Activated CD8-positive, alpha-beta memory T cell treated with anti-CD3 and anti-CD28 coated beads, Interleukin-2, amount 50 U/mL, for 4 hours (primary cell): ENCODE data around the gene MARCHF3.
"Not testable (repeated sequence)": the region's sequence is repeated elsewhere in the genome, so short reads cannot be mapped to it uniquely, and the experiment has no call there.

Source experiments
- DNase-seq: peaks from one replicate; pipeline ENCODE4 v3.0.0-alpha.2; 2020

MARCHF3 gene

DNA sequence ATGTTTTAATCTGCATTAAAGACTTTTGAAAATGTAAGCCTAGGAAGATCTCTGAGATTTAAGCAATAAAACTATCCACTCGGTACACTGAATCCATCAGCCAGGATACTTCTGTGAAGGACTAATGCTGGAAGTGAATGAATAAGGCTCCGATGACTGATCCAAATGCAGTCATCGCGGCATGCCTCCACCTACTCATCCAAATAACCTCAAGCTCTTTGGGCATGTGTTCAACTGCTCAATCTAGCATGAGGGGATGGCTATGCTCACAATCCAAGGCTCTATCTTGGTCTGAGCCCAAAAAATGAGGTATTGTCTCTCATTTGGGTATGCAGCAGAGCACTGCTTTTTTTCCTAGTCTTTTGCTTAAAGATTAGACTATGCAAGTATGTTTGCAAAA is 19.2 kb downstream of the MARCHF3 start:
- no peak for DNase-seq

DNA sequence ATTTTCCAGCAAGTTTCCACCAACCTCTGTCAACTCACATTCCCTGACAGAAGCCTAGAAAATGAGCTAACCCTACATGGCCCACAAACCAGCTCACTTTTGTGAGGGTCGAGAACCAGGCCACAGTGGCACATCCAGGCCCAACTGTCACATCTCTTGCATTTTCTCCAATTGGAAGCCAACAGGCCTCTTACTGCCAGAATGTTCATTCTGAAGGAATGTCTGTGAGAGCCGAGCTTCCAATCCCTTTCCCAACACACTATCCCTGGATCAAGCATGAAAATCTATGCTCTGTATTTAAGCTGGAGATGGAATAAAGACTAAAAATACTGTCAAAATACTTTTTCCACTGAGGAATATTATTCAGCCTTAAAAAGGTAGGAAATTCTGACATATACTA is 20.0 kb downstream of the MARCHF3 start:
- no peak for DNase-seq

DNA sequence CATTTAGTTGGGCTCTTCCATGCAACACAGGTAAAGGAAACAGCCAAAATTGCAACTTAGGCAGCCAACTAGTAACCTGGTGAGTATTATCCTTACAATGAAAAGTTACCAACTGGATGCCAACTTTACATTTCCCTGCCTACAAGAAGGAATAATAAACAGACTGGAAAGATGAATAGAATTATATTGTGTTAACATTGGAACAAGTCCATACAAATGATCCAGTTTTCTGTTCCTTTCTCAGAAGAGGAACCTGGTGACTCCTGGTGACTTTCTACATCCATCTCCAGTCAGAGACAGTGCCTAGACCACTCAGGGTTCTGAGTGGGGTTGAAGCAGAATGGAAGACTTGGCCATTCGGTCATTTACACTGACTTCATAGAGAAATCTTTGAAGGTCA is 20.6 kb downstream of the MARCHF3 start:
- no peak for DNase-seq

DNA sequence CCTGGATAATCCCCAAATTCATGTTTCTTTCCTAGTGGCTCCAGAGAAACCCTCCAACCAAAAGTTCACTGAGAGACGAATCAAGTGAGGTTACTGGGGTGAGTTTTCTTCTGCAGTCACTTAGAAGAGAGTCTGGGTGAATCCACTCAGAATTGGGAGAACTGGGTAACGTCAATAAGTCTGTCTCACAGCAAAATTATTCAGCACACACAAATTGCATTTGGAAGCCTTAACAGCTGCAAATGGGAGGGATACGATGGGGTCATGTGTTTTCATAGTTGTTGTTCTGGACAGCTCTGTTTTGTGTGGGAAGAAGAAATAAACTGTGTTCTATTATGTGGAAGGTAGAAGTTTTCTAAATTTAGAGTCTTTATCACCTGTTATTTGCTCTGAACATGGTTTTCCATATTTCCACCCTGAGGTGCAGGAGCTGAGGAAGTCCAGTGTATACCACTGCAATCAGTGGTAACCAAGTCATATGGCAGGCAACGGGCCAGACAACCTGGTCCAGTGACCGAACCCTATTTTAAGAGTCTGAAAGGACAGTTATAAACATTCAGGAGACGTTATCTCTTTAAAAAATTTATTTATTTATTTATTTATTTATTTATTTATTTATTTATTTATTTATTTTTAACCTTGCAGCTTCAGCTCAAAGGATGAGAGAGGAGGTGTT is 21.9 kb downstream of the MARCHF3 start:
- no peak for DNase-seq

DNA sequence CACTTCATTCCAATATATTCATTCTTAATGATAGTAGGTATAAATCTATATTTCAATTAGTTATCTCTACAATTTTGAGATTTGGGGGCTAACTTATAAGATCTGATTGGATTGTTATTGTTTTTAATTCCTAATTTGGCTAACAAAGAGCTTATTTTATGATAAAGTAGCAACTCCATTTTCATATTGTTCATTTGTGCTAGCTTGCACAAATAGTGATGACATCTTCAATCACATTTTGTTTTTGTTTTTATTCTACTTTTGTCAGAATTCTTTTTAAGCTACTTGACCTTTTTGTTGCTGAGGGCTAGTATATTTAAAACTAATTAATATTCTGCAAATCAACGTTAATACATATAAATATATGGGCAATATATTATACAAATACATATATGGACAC is 22.8 kb downstream of the MARCHF3 start:
- no peak for DNase-seq

DNA sequence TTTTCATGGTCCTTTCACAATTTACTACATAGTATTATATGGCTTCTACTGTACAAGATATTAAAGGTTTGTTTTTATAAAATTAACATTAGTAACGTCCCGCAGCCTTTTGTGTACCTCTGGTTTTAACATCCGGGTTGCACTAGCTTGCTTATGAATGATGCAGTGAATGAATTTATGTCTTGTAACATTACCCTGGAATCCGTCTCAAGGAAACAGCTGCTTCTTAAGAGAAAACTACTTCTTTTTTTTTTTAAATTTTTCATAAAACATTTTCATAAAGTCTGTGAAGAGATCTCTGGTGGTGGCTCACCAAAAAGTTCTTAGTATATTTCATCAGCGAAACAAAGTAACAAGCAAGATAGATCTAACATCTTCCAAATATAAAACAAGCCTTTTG is 23.6 kb downstream of the MARCHF3 start:
- DNase-seq, result no peak

DNA sequence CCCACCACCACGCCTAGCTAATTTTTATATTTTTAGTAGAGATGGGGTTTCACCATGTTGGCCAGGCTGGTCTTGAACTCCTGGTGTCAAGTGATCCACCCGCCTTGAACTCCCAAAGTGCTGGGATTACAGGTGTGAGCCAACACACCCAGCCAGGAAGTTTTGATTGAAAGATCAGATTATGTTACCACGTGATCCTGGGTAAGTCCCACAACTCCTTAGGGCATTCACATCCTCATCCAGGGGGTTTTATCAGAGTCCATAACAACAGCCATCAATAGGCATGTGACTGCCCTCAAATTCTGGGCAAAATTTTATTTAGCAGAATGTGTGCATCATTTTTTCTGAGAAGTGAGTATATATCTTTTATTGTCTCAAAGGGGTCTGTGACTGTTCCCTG is 25.1 kb downstream of the MARCHF3 start:
- DNase-seq, result not testable (repeated sequence)

DNA sequence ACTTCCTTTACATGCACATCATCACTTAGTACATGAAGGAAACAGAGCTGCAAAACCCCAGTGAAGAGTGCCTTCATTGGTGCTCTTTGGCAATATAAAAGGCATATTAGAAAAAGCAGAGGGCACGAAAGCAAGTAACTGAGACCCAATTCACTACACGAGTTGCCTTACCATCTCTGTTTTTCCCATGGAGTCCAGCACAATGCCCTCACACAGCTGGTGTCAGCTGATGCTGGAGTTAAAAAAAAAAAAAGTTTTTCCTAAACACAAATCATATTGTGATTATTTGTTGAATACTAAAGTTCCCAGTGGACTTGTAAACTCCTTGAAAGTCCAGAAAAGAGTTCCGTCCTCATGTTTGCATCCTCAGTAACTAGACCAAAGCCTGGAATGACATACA is 25.6 kb downstream of the MARCHF3 start:
- no peak for DNase-seq

DNA sequence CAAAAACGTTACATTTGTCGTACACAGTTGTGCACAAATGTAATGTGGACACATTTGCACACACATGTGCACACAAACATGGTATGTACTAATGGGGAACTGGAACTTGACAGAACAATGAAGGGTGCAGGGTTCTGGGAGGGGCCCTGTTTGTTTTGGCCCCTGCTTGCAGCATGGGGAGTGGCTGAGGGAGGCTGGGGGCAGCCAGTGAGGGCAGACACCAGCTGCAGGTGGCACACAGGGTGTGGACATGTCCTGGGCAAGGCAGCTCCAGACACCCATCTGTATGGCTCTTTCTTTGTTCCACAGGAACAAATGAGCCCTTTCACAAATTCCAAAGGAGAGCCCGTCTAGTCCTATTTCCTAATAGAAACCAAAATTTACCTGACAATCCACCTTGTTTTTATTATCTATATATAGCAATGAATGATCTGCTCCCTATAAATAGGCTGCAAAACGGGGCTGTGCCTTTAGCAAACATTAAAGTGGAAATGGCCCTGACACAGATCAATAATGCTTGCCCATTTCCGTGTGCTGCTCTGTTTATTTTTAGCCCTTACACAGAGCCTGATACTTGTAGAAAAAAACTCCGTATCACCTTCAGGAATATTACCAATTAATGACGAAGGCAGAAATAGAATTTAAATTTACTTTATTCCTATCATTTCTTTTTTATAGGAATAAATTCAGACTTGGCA is 26.4 kb downstream of the MARCHF3 start:
- no peak for DNase-seq

DNA sequence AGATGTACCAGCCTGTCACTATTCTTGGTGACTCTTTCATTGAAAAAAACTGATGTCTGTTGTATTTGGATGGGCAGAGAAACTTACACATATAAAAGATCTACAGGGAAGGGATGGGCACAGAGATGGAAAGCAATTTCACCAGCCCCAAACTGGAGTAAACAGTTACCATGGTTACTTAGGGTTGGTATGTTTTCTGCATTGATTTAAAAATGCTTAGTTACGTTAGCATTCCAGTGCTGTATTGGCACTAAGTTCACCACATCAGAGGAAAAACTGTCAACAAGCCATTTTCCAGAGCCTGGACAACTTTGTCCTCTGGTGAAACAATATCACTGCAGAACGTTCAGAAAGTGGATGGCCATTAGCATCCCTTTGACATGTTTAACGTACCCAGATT is 28.0 kb downstream of the MARCHF3 start:
- no peak for DNase-seq

DNA sequence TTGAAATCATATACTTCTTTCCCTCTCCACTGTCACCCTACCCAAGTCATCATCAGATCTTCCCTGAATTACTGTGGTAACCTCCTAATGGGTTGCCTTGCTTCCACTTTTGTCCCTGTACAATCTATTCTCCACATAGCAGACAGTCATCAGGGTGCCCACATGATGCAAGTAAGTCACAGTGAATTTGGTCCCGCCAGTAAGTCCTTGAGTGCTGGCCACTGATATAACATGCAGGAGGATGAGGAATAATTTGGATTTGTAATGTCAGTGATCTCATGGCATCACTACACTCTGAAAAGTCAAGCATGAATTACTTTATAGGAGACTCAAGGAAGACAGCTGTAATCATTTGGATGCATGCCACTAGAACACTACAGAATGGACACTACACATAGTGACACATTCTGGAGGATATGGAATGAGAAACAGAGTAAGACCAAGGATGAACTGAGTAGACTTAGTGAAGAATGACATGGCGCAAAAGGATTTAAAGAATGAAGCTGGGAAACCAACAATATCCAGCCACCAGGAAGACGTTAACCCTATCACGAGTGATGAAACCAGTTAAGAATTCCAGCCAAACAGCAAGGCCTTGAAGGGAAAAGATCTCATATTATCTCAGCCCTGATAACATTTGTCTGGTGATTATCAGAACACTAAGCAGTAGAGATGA is 28.6 kb downstream of the MARCHF3 start:
- DNase-seq, result no peak

DNA sequence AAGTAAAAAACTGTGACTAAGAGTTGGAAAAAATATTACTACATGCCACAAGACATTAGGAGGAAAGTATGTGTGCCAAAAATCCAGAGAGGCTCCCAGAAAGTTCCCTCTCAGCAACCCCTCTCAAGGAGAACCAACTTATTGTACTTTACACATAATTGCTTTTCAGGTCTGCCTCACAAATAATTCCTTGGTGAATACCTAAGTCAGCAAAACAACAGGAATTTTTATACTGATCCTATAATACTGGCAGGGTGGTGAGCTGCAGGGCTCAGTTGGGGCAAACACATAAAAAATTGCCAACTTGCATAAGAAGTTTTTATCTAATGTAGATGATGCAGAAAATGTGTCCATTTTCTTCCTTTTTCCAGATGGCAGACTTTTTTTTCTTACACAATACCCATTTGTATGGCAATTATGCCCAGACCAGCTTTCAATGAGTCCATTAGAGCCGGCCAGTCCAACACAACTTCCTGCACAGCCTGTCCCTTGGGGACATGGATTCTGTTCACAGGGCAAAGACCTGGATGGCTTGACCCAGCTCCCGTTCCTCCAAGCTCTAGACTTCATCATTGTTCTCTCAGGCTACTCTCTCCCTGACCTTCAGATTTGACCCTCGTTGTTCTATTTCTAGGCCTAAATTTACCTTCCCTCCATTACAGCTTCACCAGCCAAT is 31.3 kb downstream of the MARCHF3 start:
- DNase-seq, result no peak

DNA sequence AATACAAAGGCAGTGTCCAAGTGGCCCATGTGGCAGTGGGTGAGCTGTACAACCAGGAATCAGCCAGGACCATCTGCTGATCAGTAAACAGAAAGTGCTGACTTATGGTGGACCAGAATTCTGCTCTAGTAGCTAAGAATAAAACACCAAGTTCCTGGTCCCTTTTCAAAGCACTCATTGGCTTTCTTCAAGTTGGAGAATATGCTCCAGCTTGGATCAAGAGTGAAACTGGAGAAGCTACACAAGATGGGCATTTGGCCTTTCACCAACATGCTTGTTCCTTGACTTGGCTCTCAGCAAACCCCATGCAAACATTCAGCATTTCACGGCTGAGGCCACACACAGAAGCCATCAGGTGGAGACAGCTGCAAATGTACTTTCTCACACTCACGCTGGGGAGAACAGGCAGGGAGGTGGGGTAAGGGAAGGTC is 32.1 kb downstream of the MARCHF3 start:
- DNase-seq, result no peak

DNA sequence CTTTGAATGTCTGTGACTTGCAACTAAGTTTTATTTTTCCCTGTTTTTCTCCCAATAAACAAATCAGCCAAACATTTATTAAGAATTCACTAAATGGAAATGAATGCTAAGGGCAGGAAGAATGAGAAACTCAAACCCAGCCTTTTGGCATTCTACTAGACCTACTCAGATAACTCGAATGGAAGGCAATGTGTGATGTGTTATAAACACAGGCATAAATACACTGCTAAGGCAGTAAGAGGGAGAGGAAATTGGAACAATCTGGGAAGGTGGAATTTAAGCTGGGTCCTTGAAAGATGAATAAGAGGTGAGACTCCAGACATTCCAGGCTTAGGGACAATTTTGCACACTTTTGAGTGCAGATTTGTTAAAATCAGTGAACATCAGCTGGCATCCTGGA is 34.7 kb downstream of the MARCHF3 start:
- no peak for DNase-seq

DNA sequence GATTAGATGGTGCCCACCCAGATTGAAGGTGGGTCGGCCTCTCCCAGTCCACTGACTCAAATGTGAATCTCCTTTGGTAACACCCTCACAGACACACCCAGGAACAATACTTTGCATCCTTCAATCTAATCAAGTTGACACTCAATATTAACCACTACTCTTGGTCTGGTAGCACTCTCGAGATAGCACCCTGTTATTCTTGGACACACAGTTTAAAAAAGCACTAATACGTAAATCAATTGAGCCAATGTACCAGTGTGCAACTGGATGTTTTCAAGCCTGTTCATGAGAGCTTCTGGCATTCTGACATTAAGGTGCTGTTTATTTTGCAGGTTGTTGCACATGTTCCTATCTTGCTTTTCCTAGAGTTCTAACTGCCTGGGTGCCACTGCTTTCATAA is 35.3 kb downstream of the MARCHF3 start:
- no peak for DNase-seq

DNA sequence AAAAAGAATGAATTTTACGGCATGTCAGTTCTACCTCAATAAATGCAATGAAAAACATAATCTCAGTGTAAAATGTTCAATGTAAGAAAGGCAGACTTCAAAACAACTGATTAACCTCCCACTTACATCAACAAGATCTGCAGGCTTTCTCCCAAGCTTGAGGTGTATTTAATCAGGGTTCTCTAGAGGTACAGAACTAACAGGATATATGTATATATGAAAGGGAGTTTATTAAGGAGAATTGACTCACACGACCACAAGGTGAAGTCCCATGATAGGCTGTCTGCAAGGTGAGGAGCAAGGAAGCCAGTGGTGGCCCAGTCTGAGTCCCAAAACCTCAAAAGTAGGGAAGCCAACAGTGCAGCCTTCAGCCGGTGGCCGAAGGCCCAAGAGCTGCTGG is 35.9 kb downstream of the MARCHF3 start:
- DNase-seq, result no peak

DNA sequence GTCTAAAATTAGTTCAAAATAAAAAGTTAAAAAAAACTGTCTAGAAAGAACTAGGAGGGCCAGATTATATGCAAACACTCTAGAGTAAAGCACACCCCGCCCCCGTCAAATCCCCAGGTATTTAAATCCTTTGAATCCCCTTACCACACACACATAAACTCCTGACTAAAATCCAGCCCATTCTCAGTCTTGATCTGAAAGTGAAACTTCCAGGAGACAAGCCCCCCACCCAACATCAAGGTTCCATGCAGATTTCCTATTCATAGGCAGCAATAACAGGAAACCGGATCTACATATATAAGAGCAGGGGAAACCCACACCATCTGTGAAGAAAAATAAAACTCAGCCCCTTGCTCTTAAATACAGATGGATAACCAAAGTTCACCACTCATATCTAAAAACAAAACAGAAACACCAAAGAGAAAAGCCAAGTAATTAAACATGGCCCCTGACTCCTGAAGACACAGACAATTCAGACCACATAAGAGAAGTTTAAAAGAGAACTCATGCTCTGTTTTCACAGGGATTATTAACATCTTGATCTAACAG is 42.3 kb downstream of the MARCHF3 start:
- DNase-seq, result no peak

DNA sequence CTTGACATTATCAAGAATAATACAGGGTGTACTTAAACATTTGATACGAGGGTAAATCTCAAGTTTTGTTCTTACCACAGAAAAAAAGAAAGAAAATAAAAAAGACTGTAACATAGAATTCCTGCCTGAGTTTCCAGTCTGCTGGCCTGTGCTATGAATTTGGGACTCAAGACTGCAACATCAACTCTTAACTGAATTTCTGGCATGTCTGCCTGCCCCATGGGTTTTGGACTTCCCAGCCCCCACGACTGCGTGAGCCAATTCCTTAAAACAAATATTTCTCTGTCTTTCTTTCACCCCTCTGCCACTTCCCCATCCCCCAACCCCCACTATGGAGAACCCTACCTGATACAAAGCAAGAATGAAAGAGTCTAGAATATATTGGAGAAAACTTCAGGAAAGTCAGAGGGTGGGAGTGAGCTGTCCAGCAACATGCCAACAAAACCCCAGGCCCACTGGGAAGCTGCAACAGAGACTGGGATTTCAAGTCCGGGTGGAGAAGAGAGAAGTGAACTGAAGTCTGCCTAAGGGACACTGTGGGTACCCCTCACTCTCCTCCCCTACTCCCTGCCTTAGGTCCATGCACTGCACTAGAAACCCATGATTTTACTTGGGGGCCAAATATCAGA is 43.0 kb downstream of the MARCHF3 start:
- no peak for DNase-seq

DNA sequence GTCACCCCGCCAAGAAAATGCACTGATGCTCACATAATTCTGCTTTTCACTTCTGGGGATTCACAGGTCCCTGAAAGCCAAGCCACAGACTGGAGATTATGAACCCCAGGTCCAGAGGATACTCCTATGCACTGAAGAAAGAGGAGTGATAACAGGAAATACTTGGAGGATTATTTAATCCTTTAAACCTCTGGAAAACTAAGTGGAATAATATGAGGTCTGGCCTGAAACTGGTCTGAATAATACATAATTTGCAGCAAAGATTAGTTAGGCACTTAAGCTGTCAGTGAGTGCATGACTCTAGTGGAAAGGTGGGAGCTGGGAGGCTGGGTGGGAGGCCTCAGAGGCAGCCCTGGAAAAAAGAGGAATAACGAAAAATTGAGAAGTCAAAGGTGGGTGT is 45.7 kb downstream of the MARCHF3 start:
- DNase-seq, result no peak

DNA sequence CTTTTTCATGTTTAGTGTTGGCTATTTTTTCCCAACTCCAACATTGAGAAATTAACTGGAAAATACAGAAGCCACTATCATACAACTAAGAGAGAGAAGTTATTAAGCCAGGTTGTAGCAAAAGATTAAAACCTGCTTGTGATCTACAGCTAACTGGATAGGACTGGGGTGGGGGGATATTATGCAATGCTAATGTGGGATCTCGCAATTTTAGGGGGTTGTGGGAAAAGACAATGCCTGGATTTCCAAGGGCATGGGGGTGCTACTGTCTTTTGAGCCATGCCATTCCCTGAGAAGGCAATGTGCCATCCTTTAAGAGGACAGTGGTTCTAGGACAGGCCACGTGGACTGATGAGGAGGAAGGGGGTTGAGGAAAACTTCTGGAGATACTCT is 46.5 kb downstream of the MARCHF3 start:
- DNase-seq, result no peak

DNA sequence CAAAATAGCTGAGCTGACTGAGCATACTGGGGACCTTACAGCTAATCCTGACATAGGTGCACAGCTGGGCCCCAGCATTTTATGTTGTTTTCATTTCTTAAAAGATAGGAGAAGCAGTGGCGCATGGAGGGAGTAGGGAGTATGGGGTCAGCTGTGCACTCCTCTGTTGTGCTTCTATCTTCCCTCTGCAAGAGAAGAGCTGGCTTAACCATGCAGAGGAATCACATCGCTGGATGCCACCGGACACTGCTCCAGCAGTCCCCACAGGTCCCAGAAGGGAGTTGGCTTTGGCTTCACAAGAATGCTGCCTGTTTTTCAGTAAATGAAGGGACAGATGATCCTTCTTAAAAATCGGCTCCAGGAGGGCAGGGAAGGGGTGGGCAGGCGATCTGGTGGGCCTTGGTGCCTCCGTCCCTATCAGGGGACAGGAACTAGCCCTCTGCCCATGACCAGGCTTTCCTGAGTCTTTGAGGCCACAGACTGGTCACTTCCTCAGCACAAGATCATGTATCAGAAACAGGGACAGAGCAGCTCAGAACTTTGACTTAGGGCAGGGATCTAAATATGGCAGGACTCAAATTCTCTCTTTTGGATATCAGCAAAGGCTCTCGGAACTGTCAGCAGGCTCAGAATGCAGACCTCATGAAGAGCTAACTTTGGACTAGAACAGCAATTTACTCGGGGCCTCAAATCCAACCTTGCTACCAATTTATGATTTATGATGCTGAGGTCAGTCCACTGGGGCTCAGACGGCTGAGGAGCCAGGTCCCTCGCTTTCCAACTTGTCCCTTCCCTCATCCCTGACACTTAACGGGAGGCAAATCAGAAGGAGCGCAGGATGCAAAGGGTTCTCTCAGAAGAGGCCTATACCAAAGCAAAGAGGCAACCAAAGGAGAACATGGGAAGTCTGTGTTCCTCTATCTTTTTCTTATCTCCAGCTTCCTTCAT is 47.2 kb downstream of the MARCHF3 start:
- DNase-seq, result no peak

DNA sequence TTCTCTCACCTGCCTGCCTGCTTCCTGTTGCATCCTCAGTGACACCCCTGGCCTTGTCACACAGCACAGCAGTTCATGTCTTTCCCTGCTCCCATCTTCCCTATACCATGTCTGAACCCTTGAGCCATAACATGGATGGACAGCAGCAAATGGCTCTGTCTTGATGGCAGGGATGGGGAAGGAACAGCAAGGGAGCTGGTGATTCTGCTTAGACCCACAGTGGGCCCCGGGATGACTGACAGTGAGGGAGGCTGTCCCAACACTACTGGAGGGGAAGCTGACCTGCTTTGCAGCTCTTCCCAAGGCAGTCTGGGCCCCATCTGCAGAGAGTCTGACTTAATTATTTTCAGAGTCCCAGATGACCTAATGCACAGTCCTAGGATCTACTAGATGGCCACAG is 48.2 kb downstream of the MARCHF3 start:
- DNase-seq, result no peak
